Activated CD8-positive, alpha-beta memory T cell treated with anti-CD3 and anti-CD28 coated beads, Interleukin-2, amount 50 U/mL, for 1 hour (primary cell): ENCODE measurements around the gene PPP1R9B.

Source experiments
- DNase-seq: peaks from one replicate; pipeline ENCODE4 v3.0.0-alpha.2; 2020; ENCODE audit errors: extremely low read depth

The PPP1R9B gene

GRCh38 chr17:50141026-50141744, 9.3 kb downstream of the PPP1R9B start:
- no peak for DNase-seq

- DNase-seq: no peak
Observed at GRCh38 chr17:50139950-50140885, 10.3 kb downstream of the PPP1R9B start.

- DNase-seq: no peak
Observed at GRCh38 chr17:50139185-50139783, 11.2 kb downstream of the PPP1R9B start.

- no peak for DNase-seq
Observed at GRCh38 chr17:50137042-50137441, 13.4 kb downstream of the PPP1R9B start.

- no peak for DNase-seq
Observed at GRCh38 chr17:50136096-50136687, 14.3 kb downstream of the PPP1R9B start.

- no peak for DNase-seq
Observed at GRCh38 chr17:50135316-50136095, 15.0 kb downstream of the PPP1R9B start.

- no peak for DNase-seq
Observed at GRCh38 chr17:50134206-50135110, 16.0 kb downstream of the PPP1R9B start.

- no peak for DNase-seq
Observed at GRCh38 chr17:50133769-50134099, 16.7 kb downstream of the PPP1R9B start.

GRCh38 chr17:50133028-50133768, 17.3 kb downstream of the PPP1R9B start:
- DNase-seq: no peak

GRCh38 chr17:50132104-50132794, 18.2 kb downstream of the PPP1R9B start:
- no peak for DNase-seq

GRCh38 chr17:50130559-50131305, 19.7 kb downstream of the PPP1R9B start:
- DNase-seq: no peak

- DNase-seq: no peak
Observed at GRCh38 chr17:50129728-50130558, 20.5 kb downstream of the PPP1R9B start, which contains the start of gene SAMD14. Gene SAMD14 (minus strand): TSS chr17:50130160. CDS start chr17:50124959, 5,201 bp downstream.

- DNase-seq: no peak
Observed at GRCh38 chr17:50129353-50129727, 21.1 kb downstream of the PPP1R9B start.

- DNase-seq: no peak
Observed at GRCh38 chr17:50128441-50129352, 21.8 kb downstream of the PPP1R9B start.

- DNase-seq: no peak
Observed at GRCh38 chr17:50127697-50128361, 22.6 kb downstream of the PPP1R9B start.
